CD1c-positive myeloid dendritic cell (primary cell): ENCODE data around the gene TPX2.
"Not testable (repeated sequence)": the region's sequence is repeated elsewhere in the genome, so short reads cannot be mapped to it uniquely, and the experiment has no call there.

Experiments
- DNase-seq: peaks from one replicate; pipeline ENCODE4 v3.0.0-alpha.2; 2016; ENCODE audit errors: extremely low spot score

Gene TPX2

DNA sequence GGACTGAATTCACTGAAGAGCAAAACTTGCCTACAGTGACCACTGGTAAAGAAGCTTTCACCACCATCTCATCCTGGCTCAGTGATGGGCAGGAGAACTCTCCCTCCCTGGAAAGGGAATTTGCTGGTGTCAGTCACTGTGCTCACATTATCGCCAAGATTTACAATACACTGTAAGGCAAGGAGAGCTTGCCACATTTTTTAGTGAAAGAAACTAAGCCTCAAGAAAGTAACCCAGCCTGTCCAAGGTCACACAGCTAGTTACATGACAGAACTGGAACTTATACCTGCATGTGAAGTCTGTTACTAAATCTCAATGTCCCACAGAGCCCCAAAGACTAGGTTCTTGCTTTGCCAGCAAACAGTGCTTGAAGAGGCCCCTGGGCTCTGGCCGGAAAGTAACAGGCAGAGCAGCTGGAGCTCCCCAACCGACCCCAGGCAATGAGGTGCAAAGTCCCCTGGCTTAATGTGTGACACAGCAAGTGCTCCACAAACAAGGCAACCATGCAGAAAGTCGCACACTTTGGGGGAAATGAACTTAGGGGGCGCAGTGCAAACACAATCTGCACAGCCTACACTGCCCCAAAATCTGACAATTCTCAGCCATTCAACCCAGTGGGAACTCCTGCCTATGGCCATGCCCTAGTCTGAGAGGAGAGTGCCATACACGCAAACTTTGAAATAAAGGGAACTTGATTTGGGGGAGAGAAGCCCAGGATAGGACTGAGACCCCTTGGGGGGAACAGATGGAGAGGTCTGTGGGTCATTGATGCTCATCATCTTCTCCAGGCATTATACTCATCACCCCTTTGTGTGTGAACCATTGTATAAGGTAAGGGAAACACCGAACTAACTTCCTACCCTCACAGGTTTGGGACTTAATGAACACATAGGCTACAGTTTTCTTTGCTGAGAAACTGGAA lies 18.3 kb upstream of the TPX2 start:
- no peak for DNase-seq

- DNase-seq = no peak
Observed at GRCh38 chr20:31721408-31722256, 17.5 kb upstream of the TPX2 start.

DNA sequence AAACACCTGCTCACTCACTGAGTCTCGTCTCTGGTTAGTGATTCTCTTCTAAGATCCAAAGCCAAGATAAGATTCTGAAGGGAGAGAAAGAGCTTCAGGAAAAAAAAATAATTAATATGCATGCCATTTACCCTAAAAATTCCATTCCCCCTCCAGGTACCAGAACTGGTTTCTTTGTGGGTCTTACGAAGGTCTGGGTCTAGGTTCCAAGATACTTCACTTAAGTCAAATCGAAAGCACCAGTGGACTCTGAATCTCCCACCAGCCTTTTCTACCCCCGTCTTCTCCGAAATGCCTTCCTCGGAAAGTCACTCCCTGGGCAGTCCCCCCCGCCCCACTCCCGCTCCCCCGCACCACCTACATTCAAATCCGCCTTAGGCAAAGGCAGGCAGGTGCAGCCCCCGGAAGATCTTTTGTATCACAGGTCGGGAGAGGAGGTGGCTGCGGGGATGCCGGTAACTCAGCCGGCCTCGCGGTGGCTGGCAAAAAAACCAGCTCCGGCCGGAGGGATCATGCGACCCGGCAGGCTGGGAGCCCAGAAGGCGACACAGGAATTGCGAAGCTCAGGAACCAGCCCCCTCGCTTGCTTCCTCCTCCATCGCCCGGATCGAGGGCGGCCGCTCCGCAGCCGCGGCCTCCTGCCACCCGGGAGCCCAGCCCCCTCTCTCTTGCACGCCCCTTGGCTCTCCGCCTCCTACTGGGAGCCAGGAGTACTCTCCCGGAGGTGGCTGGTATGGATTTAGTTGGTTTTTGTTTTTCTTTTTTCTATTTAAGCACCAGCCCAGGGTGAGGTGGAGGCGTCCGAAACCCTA lies 16.6 kb upstream of the TPX2 start, which contains the start of gene BCL2L1:
Gene BCL2L1, minus strand, starts transcription at position 612 of the 812 bp plus-strand sequence. CDS start 650 bp downstream, outside the sequence.
- DNase-seq = peak; percentile 91

DNA sequence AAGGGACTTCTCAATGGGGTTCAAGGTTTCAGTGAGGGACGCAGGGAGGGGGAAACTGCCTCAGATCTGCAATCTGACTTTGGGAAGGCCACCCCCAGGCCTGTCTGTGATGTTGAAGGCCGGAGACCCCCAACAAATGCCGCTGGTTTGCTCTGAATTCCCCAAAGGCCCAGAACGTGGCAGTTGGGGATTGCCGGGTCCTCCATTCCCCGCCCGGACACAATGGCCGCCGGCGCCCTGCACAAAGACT lies 16.1 kb upstream of the TPX2 start:
- DNase-seq = no peak

DNA sequence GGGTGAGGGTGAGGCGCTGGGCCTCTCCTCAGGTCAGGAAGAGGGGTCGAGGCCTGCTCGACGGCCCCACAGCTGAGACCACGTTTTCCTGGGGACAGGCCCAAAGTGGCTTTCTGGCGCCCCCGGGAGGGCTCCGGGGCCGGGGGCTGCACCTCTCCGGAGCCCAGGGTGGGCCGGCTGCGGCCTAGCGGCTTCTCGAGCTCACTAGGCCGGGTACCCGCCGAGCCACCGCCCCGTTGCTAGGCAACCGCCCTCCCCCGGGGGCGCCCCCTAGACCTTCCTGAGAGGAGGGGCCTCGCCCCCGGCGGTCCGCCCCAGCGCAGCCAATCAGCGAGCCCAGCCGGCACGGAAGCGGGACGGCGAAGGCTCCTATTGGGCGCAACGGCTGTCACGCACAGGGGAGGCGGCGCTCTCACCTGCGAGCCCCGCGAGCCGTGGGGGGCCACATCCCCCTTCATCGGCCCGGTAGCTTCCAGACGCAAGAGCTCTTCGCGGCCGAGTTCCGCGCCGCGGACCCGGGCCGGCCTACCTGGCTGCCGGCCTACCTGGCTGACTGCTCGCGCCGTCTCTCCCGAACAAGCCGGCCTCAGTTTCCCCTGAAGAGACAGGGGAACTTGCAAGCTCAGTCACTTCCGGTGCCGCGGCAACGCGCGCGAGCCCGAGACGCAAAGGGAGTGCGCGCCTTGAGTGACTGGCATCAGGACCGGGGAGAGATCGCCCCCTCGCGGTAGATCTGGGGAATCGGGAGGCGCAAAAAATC lies 15.6 kb upstream of the TPX2 start:
- peak; percentile 98 for DNase-seq

DNA sequence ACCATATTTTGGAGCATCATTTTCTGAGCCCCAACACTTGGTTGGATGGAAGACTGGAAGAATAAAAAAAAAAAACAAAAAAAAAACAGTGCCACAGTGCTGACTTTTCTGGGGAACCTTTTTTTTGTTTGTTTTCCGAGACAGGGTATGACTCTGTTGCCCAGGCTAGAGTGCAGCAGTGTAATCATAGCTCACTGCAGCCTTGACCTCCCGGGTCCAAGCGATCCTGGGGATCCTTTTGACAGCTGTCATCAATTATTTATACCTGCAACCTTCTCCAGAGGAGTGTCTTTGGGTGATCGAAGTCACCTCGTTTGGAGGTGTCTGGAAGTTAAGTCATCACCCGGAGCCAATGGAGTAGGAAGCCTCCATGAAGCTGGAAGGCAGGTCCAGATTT lies 7.8 kb upstream of the TPX2 start:
- DNase-seq = no peak

DNA sequence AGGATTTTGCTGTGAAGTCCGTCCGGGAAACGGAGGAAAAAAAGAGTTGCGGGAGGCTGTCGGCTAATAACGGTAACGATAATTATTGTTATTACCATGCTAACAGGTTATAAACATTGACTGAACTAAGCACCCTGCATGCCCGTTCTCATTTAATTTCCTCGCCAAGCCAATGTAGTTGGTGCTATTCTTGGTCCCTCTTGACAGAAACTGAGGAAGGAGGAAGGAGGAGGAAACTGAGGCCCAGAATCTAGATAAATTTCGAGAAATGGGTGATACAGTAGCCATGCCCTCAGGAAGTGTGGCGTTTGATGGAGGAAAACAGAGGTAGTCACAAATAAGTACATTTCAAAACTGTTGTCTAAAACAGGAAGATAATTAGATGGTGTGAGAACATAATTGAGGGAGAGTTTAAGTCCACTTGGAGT lies 474 bp downstream of the TPX2 start:
- DNase-seq = no peak

GRCh38 chr20:31740208-31740607 lies 1.1 kb downstream of the TPX2 start:
- no peak for DNase-seq

- DNase-seq = no peak
Observed at GRCh38 chr20:31740656-31741323, 1.7 kb downstream of the TPX2 start.

GRCh38 chr20:31746068-31746878 lies 7.2 kb downstream of the TPX2 start:
- no peak for DNase-seq

- DNase-seq = not testable (repeated sequence)
Observed at GRCh38 chr20:31747028-31747427, 7.9 kb downstream of the TPX2 start.

GRCh38 chr20:31747640-31748039 lies 8.6 kb downstream of the TPX2 start:
- no peak for DNase-seq

DNA sequence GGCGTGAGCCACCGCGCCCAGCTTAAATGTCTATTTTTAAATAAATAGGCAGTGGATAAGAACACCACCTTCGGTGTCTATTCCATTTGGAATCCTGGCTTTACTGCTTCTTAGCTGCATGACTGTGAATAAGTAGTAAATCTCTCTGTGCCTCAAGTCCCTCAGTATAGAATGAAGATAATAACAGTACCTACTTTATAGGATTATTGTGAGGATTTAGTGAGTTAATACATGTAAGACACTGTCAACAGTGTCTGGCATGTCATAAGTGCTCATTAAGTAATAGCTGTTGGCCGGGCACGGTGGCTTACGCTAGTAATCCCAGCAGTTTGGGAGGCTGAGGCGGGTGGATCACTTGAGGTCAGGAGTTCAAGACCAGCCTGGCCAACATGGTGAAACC lies 10.1 kb downstream of the TPX2 start:
- no peak for DNase-seq

- no peak for DNase-seq
Observed at GRCh38 chr20:31751126-31751525, 12.0 kb downstream of the TPX2 start.

GRCh38 chr20:31757254-31757653 lies 18.2 kb downstream of the TPX2 start:
- DNase-seq = no peak

GRCh38 chr20:31758521-31758920 lies 19.4 kb downstream of the TPX2 start:
- no peak for DNase-seq

DNA sequence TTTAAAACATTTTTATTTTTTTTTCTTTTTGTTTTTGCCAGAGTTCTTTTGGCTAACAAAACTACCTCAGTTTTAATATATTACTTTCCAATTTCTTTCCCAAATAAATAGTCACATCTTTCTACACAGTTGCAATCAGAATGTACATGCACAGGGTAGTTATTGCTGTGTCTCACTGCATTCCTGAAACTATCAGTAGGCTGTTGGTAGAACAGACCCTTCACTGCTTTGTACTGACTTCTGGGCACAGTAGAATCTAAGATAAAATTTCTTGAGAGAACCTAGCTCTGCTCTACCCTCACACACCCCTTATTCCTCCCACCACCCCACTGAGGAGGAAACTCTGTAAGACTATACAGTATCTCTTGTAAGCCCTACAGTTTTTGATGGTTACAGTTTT lies 19.9 kb downstream of the TPX2 start:
- DNase-seq = no peak

- no peak for DNase-seq
Observed at GRCh38 chr20:31759836-31760518, 20.9 kb downstream of the TPX2 start.

GRCh38 chr20:31760519-31761240 lies 21.6 kb downstream of the TPX2 start:
- no peak for DNase-seq
